T-cell (primary cell): Measurements from ENCODE around the gene ATPAF1. TPM values are rescaled to one million over a fixed set of nuclear protein-coding genes. Genes with fewer than 3 reads are reported as not detected.

Experiments
- ATAC-seq, 4 experiments: fragments of 200-7000 bp in 3 of 4; fragments of 150-1000 bp in 1 of 4; cut with Tn5 transposase; replicated peaks in 1 of 4; 1 replicate in 3 of 4; 2 replicates in 1 of 4; pipeline ENCODE4 v1.10.0; 2021; ENCODE audit warnings: moderate library complexity in 3 of 4, mild to moderate bottlenecking in 2 of 4, moderate number of reproducible peaks in 1 of 4
- CTCF ChIA-PET, 2 donors: fragments of 300-600 bp; sonication (Branson Sonifier 250); formaldehyde crosslinking; loops; one replicate each; lab custom pipeline; 2022; ENCODE audit warnings: antibody characterized with exemption in 2 of 2; lab: Charles Lee
- POLR2A ChIA-PET, 2 donors: fragments of 300-600 bp; sonication (Branson Sonifier 250); formaldehyde crosslinking; loops; one replicate each; lab custom pipeline; 2022; ENCODE audit warnings: antibody characterized with exemption in 2 of 2; lab: Charles Lee
- DNase-seq, 35 experiments: peaks; one replicate each; pipeline versions ENCODE4 v3.0.0 to v3.0.0-alpha.2; 2013 to 2023
- H3K27ac ChIP-seq: one replicate; pipeline ENCODE4 v1.5.1; 2013; ENCODE audit warnings: low read length
- H3K27me3 ChIP-seq, 2 experiments: replicated peaks in 1 of 2; 1 replicate in 1 of 2; 2 replicates in 1 of 2; pipeline versions ENCODE4 v1.6.1 to v1.7.0; 2013; ENCODE audit warnings: low read length in 1 of 2, mixed read lengths in 1 of 2; ENCODE audit not compliant: control insufficient read depth in 2 of 2, insufficient read depth in 2 of 2; ENCODE audit errors: extremely low read depth in 1 of 2
- H3K36me3 ChIP-seq, 2 donors: 1 replicate in 1 of 2; 2 replicates in 1 of 2; pipeline versions ENCODE4 v1.6.1 to v1.7.0; 2013; ENCODE audit warnings: low read length in 1 of 2; ENCODE audit not compliant: control insufficient read depth in 2 of 2, insufficient read depth in 1 of 2; ENCODE audit errors: extremely low read depth in 1 of 2
- H3K4me1 ChIP-seq, 2 experiments: 1 replicate in 1 of 2; 2 replicates in 1 of 2; pipeline versions ENCODE4 v1.6.1 to v1.7.0; 2013; ENCODE audit warnings: low read length in 2 of 2, mixed read lengths in 1 of 2; ENCODE audit not compliant: insufficient read depth in 2 of 2, control insufficient read depth in 1 of 2; ENCODE audit errors: extremely low read depth in 1 of 2
- H3K4me3 ChIP-seq, 2 donors: 1 replicate in 1 of 2; 2 replicates in 1 of 2; pipeline versions ENCODE4 v1.5.1 to v1.7.0; 2013; ENCODE audit warnings: mild to moderate bottlenecking in 2 of 2, low read length in 1 of 2, moderate library complexity in 1 of 2; ENCODE audit not compliant: control insufficient read depth in 1 of 2; ENCODE audit errors: extremely low read depth in 1 of 2
- H3K9me3 ChIP-seq: 2 replicates; pipeline ENCODE4 v1.7.0; 2013
- H3K27ac Mint-ChIP-seq, 2 donors: one replicate each; pipeline ENCODE4 v1.8.0; 2020 to 2021; ENCODE audit warnings: mild to moderate bottlenecking in 2 of 2, mixed read lengths in 2 of 2
- H3K27me3 Mint-ChIP-seq, 2 donors: one replicate each; pipeline ENCODE4 v1.8.0; 2021 to 2022; ENCODE audit warnings: mixed read lengths in 2 of 2
- H3K36me3 Mint-ChIP-seq: one replicate; pipeline ENCODE4 v1.8.0; 2021; ENCODE audit warnings: mixed read lengths
- H3K4me1 Mint-ChIP-seq, 3 donors: one replicate each; pipeline ENCODE4 v1.8.0; 2020 to 2022; ENCODE audit warnings: mixed read lengths in 3 of 3, mild to moderate bottlenecking in 1 of 3
- H3K4me3 Mint-ChIP-seq, 3 donors: one replicate each; pipeline ENCODE4 v1.8.0; 2020 to 2022; ENCODE audit warnings: mild to moderate bottlenecking in 3 of 3, mixed read lengths in 3 of 3, moderate library complexity in 3 of 3
- H3K9me3 Mint-ChIP-seq, 3 donors: one replicate each; pipeline ENCODE4 v1.8.0; 2020 to 2022; ENCODE audit warnings: mixed read lengths in 3 of 3
- WGBS: methylation state at CpG from one replicate; pipeline ENCODE4 v1.1.5; 2013; ENCODE audit warnings: missing lambda C conversion rate; ENCODE audit not compliant: insufficient coverage; 5-methylcytosine and 5-hydroxymethylcytosine counted together
- total RNA-seq, 35 experiments: library from RNA in 6 of 35; stranded (reverse) in 6 of 35; fragments of 120-200 nt in 1 of 35; gene quantifications; one replicate each; pipeline versions ENCODE4 v1.2.1 to v1.2.4 and lab custom pipeline; 2013 to 2026

The ATPAF1 gene
- total RNA-seq, 5 donors from 2014 or later (not counting 1 experiment from before 2014, with no cell fraction given): 22.0 to 31.2 (median 26.0) TPM

DNA sequence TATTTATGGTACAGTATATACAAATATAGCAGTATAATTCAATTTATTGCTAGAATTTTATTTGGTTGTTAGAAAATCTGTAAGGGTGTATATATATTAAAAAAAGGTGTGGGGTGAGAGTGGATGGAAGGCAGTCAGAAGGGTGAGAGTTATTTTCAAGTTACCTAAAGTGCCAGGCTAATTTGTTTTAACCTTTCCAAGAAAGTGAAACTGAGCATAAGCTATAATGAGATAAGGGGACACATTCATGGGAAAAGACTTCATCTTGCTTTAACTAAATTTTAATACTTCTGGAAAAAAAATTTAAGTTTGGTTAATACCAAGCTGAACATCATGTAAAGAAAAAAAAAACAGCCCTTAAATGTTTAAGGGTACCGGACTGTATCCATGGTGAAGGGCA lies 8.4 kb upstream of the ATPAF1 start:
- peaks cover 3 to 4% of the 10 kb centered on the region in 2 experiments for H3K4me1 ChIP-seq
- Mint-ChIP-seq H3K4me3 (peak overlapping the region; percentile 42 to 62 (median 51)), H3K27ac (peak overlapping the region; percentile 94 to 96), H3K4me1 (peaks cover 21 to 30% (median 30%) of the 10 kb centered on the region in 3 donors), H3K36me3 (peaks cover 38% of the 10 kb centered on the region), H3K27me3 (no peaks in the 10 kb centered on the region), H3K9me3 (no peaks in the 10 kb centered on the region)
- H3K36me3 ChIP-seq: peaks cover 4 to 34% of the 10 kb centered on the region in 2 donors
- peak overlapping the region; percentile 85 for H3K27ac ChIP-seq
- POLR2A ChIA-PET: interaction anchor here (0.5 to 0.6 kb wide), 2 partner anchors 14 to 43 kb away, joined by 3 read pairs; partner anchors contain the start of gene EFCAB14 (in 1 of the 2)
- DNase-seq (no peak), ATAC-seq (no peak)
- no peaks in the 10 kb centered on the region for H3K9me3 ChIP-seq
- CTCF ChIA-PET: interaction anchor here in 1 of 2 donors (0.6 to 1.3 kb wide), 2 partner anchors 49 to 115 kb away, joined by 5 to 6 read pairs; no protein-coding TSS in a partner anchor
- no peak overlapping the region for H3K4me3 ChIP-seq
- no peaks in the 10 kb centered on the region for H3K27me3 ChIP-seq
- WGBS: no CpG with 5 or more reads among the region's 1 CpG

DNA sequence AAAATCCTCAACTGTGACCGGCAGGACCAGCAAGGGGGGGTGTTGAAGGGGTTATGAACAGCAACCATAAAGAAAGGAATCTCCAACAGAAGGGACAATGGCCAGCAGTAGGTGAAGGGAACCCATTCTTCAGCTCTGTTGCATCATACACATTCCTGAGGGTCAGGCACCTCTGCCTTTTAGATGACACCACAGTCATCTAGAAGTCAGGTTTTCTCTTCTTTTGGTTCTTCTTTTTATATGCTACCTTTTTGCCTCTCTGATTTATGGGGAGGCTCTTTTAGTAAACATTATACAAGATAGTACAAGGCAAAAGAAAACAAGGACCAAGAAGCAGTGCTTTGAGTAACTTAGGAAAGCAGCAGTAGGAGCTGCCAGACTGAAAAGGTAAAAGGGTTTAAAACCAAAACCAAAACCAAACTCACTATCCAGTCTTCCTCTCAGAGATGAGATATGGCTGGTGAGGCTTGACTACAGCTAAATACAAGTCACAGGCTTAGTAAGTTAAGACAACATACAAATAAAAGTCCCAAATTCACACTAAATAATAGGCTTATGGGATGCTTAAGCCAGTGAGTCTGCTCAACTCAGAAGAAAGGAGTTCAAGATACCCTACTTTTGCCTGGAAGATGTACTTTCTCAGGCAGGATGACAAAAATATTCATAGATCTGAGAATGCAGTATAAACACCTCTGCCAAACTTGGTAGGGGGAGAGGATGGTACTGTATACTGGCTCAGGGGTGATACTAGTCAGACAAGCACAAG lies 7.6 kb upstream of the ATPAF1 start:
- ATAC-seq: peak; percentile 77 to 83 (median 81)
- Histone ChIP-seq H3K4me1 (peaks cover 3 to 4% of the 10 kb centered on the region in 2 experiments), H3K9me3 (no peaks in the 10 kb centered on the region), H3K27ac (peak overlapping the region; percentile 85), H3K36me3 (peaks cover 2 to 27% of the 10 kb centered on the region in 2 donors), H3K4me3 (no peak overlapping the region), H3K27me3 (no peaks in the 10 kb centered on the region)
- CTCF ChIA-PET: interaction anchor here (0.8 to 1.6 kb wide), 3 partner anchors 49 to 149 kb away, joined by 3 to 6 read pairs (median 3); no protein-coding TSS in a partner anchor
- DNase-seq: peak in 1 of 35 experiments; percentile 57
- Mint-ChIP-seq H3K36me3 (peaks cover 31% of the 10 kb centered on the region), H3K27ac (peak overlapping the region; percentile 94 to 96), H3K4me1 (peaks cover 21 to 30% (median 30%) of the 10 kb centered on the region in 3 donors), H3K4me3 (peak overlapping the region; percentile 42 to 62 (median 51)), H3K9me3 (no peaks in the 10 kb centered on the region), H3K27me3 (no peaks in the 10 kb centered on the region)
- POLR2A ChIA-PET: interaction anchor here (0.6 to 1.5 kb wide), 3 partner anchors 8 to 72 kb away, joined by 3 to 5 read pairs (median 4); partner anchors contain the start of genes ATPAF1 (in 1 of the 2) and MKNK1 (in 1 of the 2)
- no CpG with 5 or more reads among the region's 1 CpG for WGBS

DNA sequence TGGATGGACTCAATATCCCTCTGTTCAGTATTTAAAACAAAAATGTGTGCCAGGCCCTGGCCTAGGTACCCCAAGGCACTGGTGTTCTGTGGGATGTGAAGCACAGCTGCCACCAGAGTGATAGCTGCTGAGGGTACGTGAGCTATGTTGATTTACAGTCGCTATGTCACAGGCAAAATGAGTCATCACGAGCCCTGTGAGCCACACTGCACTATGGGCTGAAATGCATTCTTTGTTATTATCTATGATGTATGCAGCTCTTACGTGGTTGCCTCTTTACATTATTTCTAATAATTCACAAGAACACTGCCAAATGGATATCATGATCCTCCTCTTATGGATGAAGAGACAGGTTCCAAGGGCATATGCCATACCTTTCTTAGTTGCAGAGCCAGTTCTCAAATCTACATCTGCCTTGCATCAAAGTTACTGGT lies 5.6 kb upstream of the ATPAF1 start:
- WGBS: 86% methylated on average over 1 of the region's 4 CpGs
- Mint-ChIP-seq H3K4me1 (peaks cover 21 to 30% (median 30%) of the 10 kb centered on the region in 3 donors), H3K27ac (peak overlapping the region in 1 of 2 donors; percentile 44), H3K27me3 (no peaks in the 10 kb centered on the region), H3K36me3 (peaks cover 16% of the 10 kb centered on the region), H3K4me3 (no peak overlapping the region), H3K9me3 (no peaks in the 10 kb centered on the region)
- H3K4me3 ChIP-seq: no peak overlapping the region
- H3K36me3 ChIP-seq: peaks cover 0 to 19% of the 10 kb centered on the region in 2 donors
- no peaks in the 10 kb centered on the region for H3K27me3 ChIP-seq
- peaks cover 3 to 7% of the 10 kb centered on the region in 2 experiments for H3K4me1 ChIP-seq
- DNase-seq (no peak), ATAC-seq (no peak)
- H3K9me3 ChIP-seq: no peaks in the 10 kb centered on the region
- no peak overlapping the region for H3K27ac ChIP-seq
- ChIA-PET POLR2A (interaction anchor here in 1 of 2 donors (0.7 kb wide), 1 partner anchor 12 kb away, joined by 3 read pairs; no protein-coding TSS in a partner anchor), CTCF (interaction anchor here in 1 of 2 donors (0.6 to 1.6 kb wide), 2 partner anchors 16 to 51 kb away, joined by 3 to 6 read pairs; no protein-coding TSS in a partner anchor)

DNA sequence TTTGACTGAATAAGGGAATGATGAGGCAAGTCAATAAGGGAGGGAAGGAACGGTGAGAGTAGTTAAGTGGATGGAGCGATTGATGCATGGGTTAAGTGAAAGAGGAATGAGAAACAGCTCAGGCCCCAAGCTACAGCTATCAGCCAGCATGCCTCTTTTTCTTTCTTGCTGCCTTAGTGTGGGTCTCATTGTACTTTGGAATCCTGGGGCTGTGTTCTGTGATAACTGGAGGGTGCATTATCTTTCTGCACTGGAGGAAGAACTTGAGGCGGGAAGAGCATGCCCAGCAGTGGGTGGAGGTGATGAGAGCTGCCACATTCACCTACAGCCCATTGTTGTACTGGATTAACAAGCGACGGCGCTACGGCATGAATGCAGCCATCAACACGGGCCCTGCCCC lies 4.5 kb upstream of the ATPAF1 start:
- Mint-ChIP-seq H3K27ac (peak overlapping the region; percentile 14 to 55), H3K36me3 (peaks cover 9% of the 10 kb centered on the region)

GRCh38 chr1:46671554-46671953 lies 3.4 kb upstream of the ATPAF1 start, which contains the start of gene TEX38:
TSS of gene TEX38 (plus strand) at chr1:46671854. CDS start at chr1:46671935, 81 bp downstream.
- Histone ChIP-seq H3K4me3 (no peak within 1 kb of the TSS), H3K36me3 (peaks cover 0 to 3% of the 10 kb centered on the region in 2 donors), H3K27me3 (no peaks in the 10 kb centered on the region), H3K4me1 (peaks cover 10 to 22% of the 10 kb centered on the region in 2 experiments), H3K9me3 (no peaks in the 10 kb centered on the region), H3K27ac (no peak within 1 kb of the TSS)
- Mint-ChIP-seq H3K27me3 (no peaks in the 10 kb centered on the region), H3K36me3 (peaks cover 3% of the 10 kb centered on the region), H3K4me3 (no peak within 1 kb of the TSS), H3K9me3 (no peaks in the 10 kb centered on the region), H3K4me1 (peaks cover 26 to 31% (median 26%) of the 10 kb centered on the region in 3 donors), H3K27ac (peak within 1 kb of the TSS; percentile 14 to 55)
- ATAC-seq: no peak
- POLR2A ChIA-PET: no interaction called here
- DNase-seq: no peak
- CTCF ChIA-PET: no interaction called here
- 88% methylated on average over 1 of the region's 3 CpGs for WGBS

More for the DNA sequence above, 4.5 kb upstream of the ATPAF1 start:
- ChIA-PET CTCF (no interaction called here), POLR2A (interaction anchor here in 1 of 2 donors (0.7 kb wide), 1 partner anchor 15 kb away, joined by 3 read pairs; no protein-coding TSS in a partner anchor)
- Histone ChIP-seq H3K27me3 (no peaks in the 10 kb centered on the region), H3K9me3 (no peaks in the 10 kb centered on the region), H3K27ac (no peak overlapping the region), H3K36me3 (peaks cover 0 to 13% of the 10 kb centered on the region in 2 donors), H3K4me1 (peaks cover 3 to 13% of the 10 kb centered on the region in 2 experiments), H3K4me3 (no peak overlapping the region)
- Mint-ChIP-seq H3K4me3 (no peak overlapping the region), H3K9me3 (no peaks in the 10 kb centered on the region), H3K27me3 (no peaks in the 10 kb centered on the region), H3K4me1 (peaks cover 21 to 30% (median 27%) of the 10 kb centered on the region in 3 donors)
- 88% methylated on average over 8 of the region's 8 CpGs for WGBS
- no peak for DNase-seq
- ATAC-seq: no peak

- Histone ChIP-seq H3K27ac (no peak overlapping the region), H3K4me1 (peaks cover 6 to 24% of the 10 kb centered on the region in 2 experiments), H3K4me3 (no peak overlapping the region), H3K36me3 (peaks cover 0 to 9% of the 10 kb centered on the region in 2 donors), H3K27me3 (no peaks in the 10 kb centered on the region), H3K9me3 (no peaks in the 10 kb centered on the region)
- ChIA-PET POLR2A (no interaction called here), CTCF (no interaction called here)
- no peaks in the 10 kb centered on the region for H3K9me3 Mint-ChIP-seq
- no peak overlapping the region for H3K4me3 Mint-ChIP-seq
- DNase-seq: no peak
- no peaks in the 10 kb centered on the region for H3K36me3 Mint-ChIP-seq
- no peak for ATAC-seq
- no peaks in the 10 kb centered on the region for H3K27me3 Mint-ChIP-seq
- peaks cover 18 to 24% (median 22%) of the 10 kb centered on the region in 3 donors for H3K4me1 Mint-ChIP-seq
- 100% methylated on average over 1 of the region's 1 CpG for WGBS
- no peak overlapping the region for H3K27ac Mint-ChIP-seq
Measured at GRCh38 chr1:46670134-46670533, 2.0 kb upstream of the ATPAF1 start.
